ENCODE data around the gene RFK. TPM values are rescaled to one million over a fixed set of nuclear protein-coding genes. Genes with fewer than 3 reads are reported as not detected.

The RFK gene
- total RNA-seq, 1 experiment from 2014 or later = 45.1 TPM

- no peaks in the 10 kb centered on the region for H3K9me3 ChIP-seq
- no peak for DNase-seq
- H3K36me3 ChIP-seq = no peaks in the 10 kb centered on the region
- no peak overlapping the region for H3K4me3 ChIP-seq
- no peaks in the 10 kb centered on the region for H3K27me3 ChIP-seq
Measured at GRCh38 chr9:76417394-76417793, 23.2 kb upstream of the RFK start.

- peak; percentile 31 for DNase-seq
- H3K27me3 ChIP-seq = no peaks in the 10 kb centered on the region
- no peak overlapping the region for H3K4me3 ChIP-seq
- no peaks in the 10 kb centered on the region for H3K36me3 ChIP-seq
- H3K9me3 ChIP-seq = no peaks in the 10 kb centered on the region
Measured at GRCh38 chr9:76415731-76416130, 21.5 kb upstream of the RFK start.

- Histone ChIP-seq H3K36me3 (no peaks in the 10 kb centered on the region), H3K27me3 (no peaks in the 10 kb centered on the region), H3K9me3 (no peaks in the 10 kb centered on the region), H3K4me3 (no peak overlapping the region)
- no peak for DNase-seq
Measured at GRCh38 chr9:76415154-76415553, 20.9 kb upstream of the RFK start.

- H3K9me3 ChIP-seq = no peaks in the 10 kb centered on the region
- no peaks in the 10 kb centered on the region for H3K27me3 ChIP-seq
- H3K4me3 ChIP-seq = no peak overlapping the region
- H3K36me3 ChIP-seq = no peaks in the 10 kb centered on the region
- no peak for DNase-seq
Measured at GRCh38 chr9:76414661-76415060, 20.4 kb upstream of the RFK start.

GRCh38 chr9:76413658-76414057, 19.4 kb upstream of the RFK start:
- H3K4me3 ChIP-seq = no peak overlapping the region
- no peaks in the 10 kb centered on the region for H3K27me3 ChIP-seq
- DNase-seq = no peak
- H3K36me3 ChIP-seq = no peaks in the 10 kb centered on the region
- no peaks in the 10 kb centered on the region for H3K9me3 ChIP-seq

- Histone ChIP-seq H3K9me3 (no peaks in the 10 kb centered on the region), H3K4me3 (no peak overlapping the region), H3K36me3 (no peaks in the 10 kb centered on the region), H3K27me3 (no peaks in the 10 kb centered on the region)
- no peak for DNase-seq
Measured at GRCh38 chr9:76412638-76413037, 18.4 kb upstream of the RFK start.

- H3K36me3 ChIP-seq = no peaks in the 10 kb centered on the region
- H3K27me3 ChIP-seq = no peaks in the 10 kb centered on the region
- H3K9me3 ChIP-seq = no peaks in the 10 kb centered on the region
- peak; percentile 49 for DNase-seq
- H3K4me3 ChIP-seq = no peak overlapping the region
Measured at GRCh38 chr9:76405868-76406267, 11.6 kb upstream of the RFK start.

GRCh38 chr9:76405340-76405739, 11.1 kb upstream of the RFK start:
- no peak for DNase-seq
- Histone ChIP-seq H3K4me3 (no peak overlapping the region), H3K9me3 (no peaks in the 10 kb centered on the region), H3K27me3 (no peaks in the 10 kb centered on the region), H3K36me3 (no peaks in the 10 kb centered on the region)

- no peaks in the 10 kb centered on the region for H3K36me3 ChIP-seq
- H3K4me3 ChIP-seq = no peak overlapping the region
- no peaks in the 10 kb centered on the region for H3K9me3 ChIP-seq
- no peak for DNase-seq
- H3K27me3 ChIP-seq = no peaks in the 10 kb centered on the region
Measured at GRCh38 chr9:76404401-76404800, 10.2 kb upstream of the RFK start.

GRCh38 chr9:76403352-76403751, 9.1 kb upstream of the RFK start:
- peak; percentile 11 for DNase-seq
- no peaks in the 10 kb centered on the region for H3K9me3 ChIP-seq
- no peaks in the 10 kb centered on the region for H3K36me3 ChIP-seq
- no peaks in the 10 kb centered on the region for H3K27me3 ChIP-seq
- no peak overlapping the region for H3K4me3 ChIP-seq

GRCh38 chr9:76401580-76402354, 7.5 kb upstream of the RFK start:
- peak; percentile 66 for DNase-seq
- Histone ChIP-seq H3K9me3 (no peaks in the 10 kb centered on the region), H3K36me3 (no peaks in the 10 kb centered on the region), H3K4me3 (no peak overlapping the region), H3K27me3 (no peaks in the 10 kb centered on the region)

GRCh38 chr9:76401176-76401575, 7.0 kb upstream of the RFK start:
- Histone ChIP-seq H3K36me3 (no peaks in the 10 kb centered on the region), H3K9me3 (no peaks in the 10 kb centered on the region), H3K4me3 (no peak overlapping the region), H3K27me3 (no peaks in the 10 kb centered on the region)
- DNase-seq = no peak

GRCh38 chr9:76400534-76401096, 6.4 kb upstream of the RFK start:
- Histone ChIP-seq H3K4me3 (no peak overlapping the region), H3K9me3 (no peaks in the 10 kb centered on the region), H3K36me3 (no peaks in the 10 kb centered on the region), H3K27me3 (no peaks in the 10 kb centered on the region)
- no peak for DNase-seq

GRCh38 chr9:76399856-76400255, 5.6 kb upstream of the RFK start:
- H3K4me3 ChIP-seq = no peak overlapping the region
- no peaks in the 10 kb centered on the region for H3K36me3 ChIP-seq
- H3K9me3 ChIP-seq = no peaks in the 10 kb centered on the region
- no peaks in the 10 kb centered on the region for H3K27me3 ChIP-seq
- DNase-seq = no peak

- Histone ChIP-seq H3K27me3 (no peaks in the 10 kb centered on the region), H3K36me3 (peaks cover 6% of the 10 kb centered on the region), H3K9me3 (0 out of 2 replicates have a peak, but pooled peaks cover 2% of the 10 kb centered on the region), H3K4me3 (no peak overlapping the region)
- DNase-seq = no peak
Measured at GRCh38 chr9:76396597-76396996, 2.4 kb upstream of the RFK start.

GRCh38 chr9:76396144-76396543, 1.9 kb upstream of the RFK start:
- H3K27me3 ChIP-seq = no peaks in the 10 kb centered on the region
- 0 out of 2 replicates have a peak, but pooled peaks cover 2% of the 10 kb centered on the region for H3K9me3 ChIP-seq
- no peak overlapping the region for H3K4me3 ChIP-seq
- H3K36me3 ChIP-seq = peaks cover 9% of the 10 kb centered on the region
- no peak for DNase-seq

- 0 out of 2 replicates have a peak, but pooled peaks cover 2% of the 10 kb centered on the region for H3K9me3 ChIP-seq
- H3K27me3 ChIP-seq = no peaks in the 10 kb centered on the region
- no peak overlapping the region for H3K4me3 ChIP-seq
- H3K36me3 ChIP-seq = peaks cover 13% of the 10 kb centered on the region
- DNase-seq = no peak
Measured at GRCh38 chr9:76395381-76395780, 1.2 kb upstream of the RFK start.

- Histone ChIP-seq H3K27me3 (no peaks in the 10 kb centered on the region), H3K36me3 (peaks cover 13% of the 10 kb centered on the region), H3K4me3 (peak overlapping the region; percentile 82), H3K9me3 (0 out of 2 replicates have a peak, but pooled peaks cover 2% of the 10 kb centered on the region)
- DNase-seq = no peak
Measured at GRCh38 chr9:76394960-76395252, 680 bp upstream of the RFK start.

All from MG63 (cell line).